Activated CD8-positive, alpha-beta T cell treated with anti-CD3 and anti-CD28 coated beads for 36 hours (primary cell): ENCODE results near the gene EDEM1. TPM values are rescaled to one million over a fixed set of nuclear protein-coding genes. Genes with fewer than 3 reads are reported as not detected.
A peak's percentile ranks its signal among the peaks of the same experiment; 100 is the strongest.

ENCODE experiments used
- ATAC-seq: fragments of 200-7000 bp; cut with Tn5 transposase; one replicate; pipeline ENCODE4 v1.10.0; 2021; ENCODE audit warnings: mild to moderate bottlenecking, moderate library complexity
- CTCF ChIA-PET: fragments of 350-600 bp; sonication (Branson Sonifier 250); formaldehyde crosslinking; loops from one replicate; lab custom pipeline; 2021; ENCODE audit warnings: antibody characterized with exemption; lab: Charles Lee
- POLR2A ChIA-PET: fragments of 350-600 bp; sonication (Branson Sonifier 250); formaldehyde crosslinking; loops from one replicate; lab custom pipeline; 2021; ENCODE audit warnings: antibody characterized with exemption; lab: Charles Lee
- DNase-seq: peaks from one replicate; pipeline ENCODE4 v3.0.0-alpha.2; 2020
- H3K27ac Mint-ChIP-seq: one replicate; pipeline ENCODE4 v1.8.0; 2021; ENCODE audit warnings: mild to moderate bottlenecking, mixed read lengths
- H3K27me3 Mint-ChIP-seq: one replicate; pipeline ENCODE4 v1.8.0; 2021; ENCODE audit warnings: mixed read lengths
- H3K36me3 Mint-ChIP-seq: one replicate; pipeline ENCODE4 v1.8.0; 2021; ENCODE audit warnings: low read depth, mixed read lengths
- H3K4me1 Mint-ChIP-seq: one replicate; pipeline ENCODE4 v1.8.0; 2021; ENCODE audit warnings: low read depth, mixed read lengths
- H3K4me3 Mint-ChIP-seq: one replicate; pipeline ENCODE4 v1.8.0; 2021; ENCODE audit warnings: mild to moderate bottlenecking, moderate library complexity, mixed read lengths
- H3K9me3 Mint-ChIP-seq: one replicate; pipeline ENCODE4 v1.8.0; 2021; ENCODE audit warnings: mixed read lengths
- CTCF ChIP-seq: fragments of 200-600 bp; IDR thresholded peaks from one replicate; pipeline ENCODE4 v1.8.0; 2022; ENCODE audit warnings: antibody characterized with exemption, mild to moderate bottlenecking
- intact Hi-C: fragments of 100-400 bp; cut with micrococcal nuclease; formaldehyde crosslinking; loops from one replicate; pipeline ENCODE4 v1.10.0; 2022
- total RNA-seq, 2 experiments: library from RNA; stranded (reverse); gene quantifications; one replicate each; pipeline ENCODE4 v1.2.3, GENCODE V29; 2021

Gene EDEM1
- total RNA-seq, 2 experiments from 2014 or later = 156 to 159 TPM

GRCh38 chr3:5198986-5199731 lies 11.7 kb downstream of the EDEM1 start:
- peak overlapping the region; percentile 32 for H3K4me3 Mint-ChIP-seq
- no peak for TF ChIP-seq CTCF
- intact Hi-C loops = loop anchor here (10.0 kb wide), 2 partner anchors 364 to 464 kb away; no protein-coding TSS in a partner anchor
- POLR2A ChIA-PET = interaction anchor here (1.0 to 4.4 kb wide), 2 partner anchors 8 to 11 kb away, joined by 3 to 79 read pairs; partner anchors contain the start of gene EDEM1
- CTCF ChIA-PET = interaction anchor here (0.6 kb wide), 1 partner anchor 173 kb away, joined by 3 read pairs; no protein-coding TSS in a partner anchor
- H3K36me3 Mint-ChIP-seq = peaks cover 84% of the 10 kb centered on the region
- peak overlapping the region; percentile 93 for H3K27ac Mint-ChIP-seq
- no peaks in the 10 kb centered on the region for H3K27me3 Mint-ChIP-seq
- peaks cover 67% of the 10 kb centered on the region for H3K4me1 Mint-ChIP-seq
- H3K9me3 Mint-ChIP-seq = peaks cover 2% of the 10 kb centered on the region
- ATAC-seq (no peak), DNase-seq (peak; percentile 49)

- intact Hi-C loops = no loop called here
- Mint-ChIP-seq H3K36me3 (peaks cover 85% of the 10 kb centered on the region), H3K27ac (peak overlapping the region; percentile 57), H3K9me3 (peaks cover 2% of the 10 kb centered on the region), H3K4me3 (no peak overlapping the region), H3K4me1 (peaks cover 59% of the 10 kb centered on the region), H3K27me3 (no peaks in the 10 kb centered on the region)
- DNase-seq = no peak
- TF ChIP-seq CTCF = no peak
- ATAC-seq = no peak
- CTCF ChIA-PET = no interaction called here
- POLR2A ChIA-PET = interaction anchor here (1.2 to 1.4 kb wide), 2 partner anchors 13 to 93 kb away, joined by 3 to 9 read pairs; no protein-coding TSS in a partner anchor
These were observed 14.0 kb downstream of the EDEM1 start for GRCh38 chr3:5201536-5201935.

- POLR2A ChIA-PET = no interaction called here
- intact Hi-C loops = no loop called here
These were observed 14.7 kb downstream of the EDEM1 start for GRCh38 chr3:5202222-5202621.

GRCh38 chr3:5205165-5205941 lies 17.8 kb downstream of the EDEM1 start:
- Mint-ChIP-seq H3K27me3 (no peaks in the 10 kb centered on the region), H3K4me1 (peaks cover 23% of the 10 kb centered on the region), H3K27ac (peak overlapping the region; percentile 81), H3K4me3 (no peak overlapping the region), H3K36me3 (peaks cover 80% of the 10 kb centered on the region), H3K9me3 (no peaks in the 10 kb centered on the region)
- ChIA-PET CTCF (interaction anchor here (1.3 kb wide), 1 partner anchor 10 kb away, joined by 3 read pairs; no protein-coding TSS in a partner anchor), POLR2A (interaction anchor here (0.7 to 1.5 kb wide), 4 partner anchors 10 to 84 kb away, joined by 3 to 15 read pairs (median 6); partner anchors contain the start of gene EDEM1)
- intact Hi-C loops = no loop called here
- no peak for TF ChIP-seq CTCF
- DNase-seq (peak; percentile 58), ATAC-seq (peak; percentile 85)

More at GRCh38 chr3:5202222-5202621, 14.7 kb downstream of the EDEM1 start:
- Mint-ChIP-seq H3K9me3 (peaks cover 2% of the 10 kb centered on the region), H3K4me3 (no peak overlapping the region), H3K36me3 (peaks cover 83% of the 10 kb centered on the region), H3K27me3 (no peaks in the 10 kb centered on the region), H3K27ac (peak overlapping the region; percentile 57), H3K4me1 (peaks cover 52% of the 10 kb centered on the region)
- DNase-seq = no peak
- ATAC-seq = no peak
- CTCF ChIA-PET = no interaction called here
- TF ChIP-seq CTCF = no peak
